GM21381 (cell line): ENCODE results near the gene ATP7B.
"Not testable (repeated sequence)": the region's sequence is repeated elsewhere in the genome, so short reads cannot be mapped to it uniquely, and the experiment has no call there.

Experiments used
- ATAC-seq: cut with Tn5 transposase; IDR thresholded peaks from one replicate; pipeline ENCODE4 v1.9.1; 2021; ENCODE audit warnings: mild to moderate bottlenecking, moderate library complexity; ENCODE audit not compliant: unreplicated experiment

The ATP7B gene

GRCh38 chr13:52006523-52007245 is 4.6 kb downstream of the ATP7B start:
- ATAC-seq: no peak

GRCh38 chr13:52005841-52006522 is 5.3 kb downstream of the ATP7B start:
- ATAC-seq: no peak

GRCh38 chr13:52004511-52005170 is 6.6 kb downstream of the ATP7B start:
- no peak for ATAC-seq

- ATAC-seq: no peak
Observed at GRCh38 chr13:52003541-52003940, 7.7 kb downstream of the ATP7B start.

GRCh38 chr13:52002361-52002760 is 8.9 kb downstream of the ATP7B start:
- no peak for ATAC-seq

GRCh38 chr13:52001120-52001731 is 10.0 kb downstream of the ATP7B start:
- no peak for ATAC-seq

- ATAC-seq: no peak
Observed at GRCh38 chr13:51999921-52000320, 11.3 kb downstream of the ATP7B start.

GRCh38 chr13:51999510-51999911 is 11.7 kb downstream of the ATP7B start:
- no peak for ATAC-seq

GRCh38 chr13:51998723-51999509 is 12.3 kb downstream of the ATP7B start:
- no peak for ATAC-seq

- ATAC-seq: no peak
Observed at GRCh38 chr13:51997641-51998330, 13.5 kb downstream of the ATP7B start.

GRCh38 chr13:51997186-51997585 is 14.1 kb downstream of the ATP7B start:
- no peak for ATAC-seq

- ATAC-seq: no peak
Observed at GRCh38 chr13:51996641-51997040, 14.6 kb downstream of the ATP7B start.

- no peak for ATAC-seq
Observed at GRCh38 chr13:51995677-51996551, 15.3 kb downstream of the ATP7B start.

- no peak for ATAC-seq
Observed at GRCh38 chr13:51993713-51994112, 17.5 kb downstream of the ATP7B start.

GRCh38 chr13:51988988-51989618 is 22.1 kb downstream of the ATP7B start:
- ATAC-seq: no peak

- ATAC-seq: not testable (repeated sequence)
Observed at GRCh38 chr13:51984904-51985303, 26.3 kb downstream of the ATP7B start.

GRCh38 chr13:51983292-51983691 is 28.0 kb downstream of the ATP7B start:
- not testable (repeated sequence) for ATAC-seq

GRCh38 chr13:51981355-51981754 is 29.9 kb downstream of the ATP7B start:
- no peak for ATAC-seq

- no peak for ATAC-seq
Observed at GRCh38 chr13:51980908-51981307, 30.3 kb downstream of the ATP7B start.
